Stimulated activated CD4-positive, alpha-beta T cell treated with anti-CD3 and anti-CD28 coated beads, Interleukin-4, amount 100 ng/mL, for 24 hours (primary cell): ENCODE results near the gene DVL3.
"Not testable (repeated sequence)": the region's sequence is repeated elsewhere in the genome, so short reads cannot be mapped to it uniquely, and the experiment has no call there.

ENCODE experiments used
- DNase-seq: peaks from one replicate; pipeline ENCODE4 v3.0.0-alpha.2; 2020

Gene DVL3

DNA sequence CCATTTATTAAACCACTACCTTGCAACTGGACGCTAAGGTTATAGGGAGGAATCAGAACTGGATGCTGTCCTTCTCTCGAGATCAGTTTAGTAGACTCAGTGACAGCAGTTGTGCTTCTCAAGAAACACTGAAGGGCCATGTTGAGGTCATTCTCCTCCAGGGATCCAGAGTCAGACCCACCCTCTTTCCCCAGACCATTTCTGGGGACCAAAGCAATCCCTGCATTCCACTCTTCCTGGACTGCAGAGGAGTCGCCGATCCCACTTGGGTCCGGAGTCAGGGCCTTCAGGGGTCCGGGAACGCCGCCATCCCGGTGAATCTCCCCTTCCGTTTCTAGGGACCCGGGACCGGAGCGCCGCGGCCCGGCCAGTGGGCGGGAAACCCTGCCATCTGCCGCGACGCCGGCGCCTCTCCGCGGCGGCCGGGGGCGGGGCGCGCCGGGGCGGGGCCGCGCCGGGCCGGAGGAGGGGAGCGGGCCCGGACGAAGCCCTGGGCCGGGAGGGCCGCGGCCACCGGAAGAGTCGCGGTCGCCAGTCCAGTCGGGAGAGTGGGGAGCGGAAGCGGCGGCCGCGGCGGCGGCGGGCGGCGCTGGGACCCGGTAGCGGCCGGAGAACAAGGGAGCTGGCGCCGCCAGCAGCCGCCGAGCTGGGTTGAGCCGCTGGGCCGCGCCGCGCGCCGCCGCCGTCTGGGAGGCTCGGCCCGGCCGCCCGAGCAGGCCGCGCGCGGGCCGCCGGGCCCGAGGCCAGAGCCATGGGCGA is at the start of gene DVL3:
DVL3 (plus strand) TSS at position 493 of the 759 bp plus-strand sequence; CDS start at position 752, 259 bp downstream.
- DNase-seq = peak; percentile 31

GRCh38 chr3:184110316-184110725 is 44.9 kb upstream of the DVL3 start:
- no peak for DNase-seq

DNA sequence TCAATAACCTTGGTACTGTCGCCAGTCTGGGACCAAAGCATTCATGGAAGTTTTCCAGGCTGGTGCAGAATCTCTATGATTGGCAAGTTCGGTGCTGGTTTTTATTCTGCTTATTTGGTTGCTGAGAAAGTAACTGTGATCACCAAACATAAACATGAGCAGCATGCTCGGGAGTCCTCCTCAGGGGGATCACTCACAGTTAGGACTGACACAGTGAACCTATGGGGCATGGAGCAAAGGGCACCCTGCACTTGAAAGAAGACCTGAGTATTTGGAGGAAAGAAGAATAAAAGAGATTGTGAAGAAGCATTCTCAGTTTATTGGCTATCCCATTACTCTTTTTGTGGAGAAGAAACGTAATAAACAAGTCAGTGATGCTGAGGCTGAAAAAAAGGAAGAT is 39.2 kb upstream of the DVL3 start:
- DNase-seq = no peak

- no peak for DNase-seq
These were observed 37.5 kb upstream of the DVL3 start for GRCh38 chr3:184117636-184118035.

GRCh38 chr3:184121031-184121430 is 34.1 kb upstream of the DVL3 start:
- DNase-seq = not testable (repeated sequence)

DNA sequence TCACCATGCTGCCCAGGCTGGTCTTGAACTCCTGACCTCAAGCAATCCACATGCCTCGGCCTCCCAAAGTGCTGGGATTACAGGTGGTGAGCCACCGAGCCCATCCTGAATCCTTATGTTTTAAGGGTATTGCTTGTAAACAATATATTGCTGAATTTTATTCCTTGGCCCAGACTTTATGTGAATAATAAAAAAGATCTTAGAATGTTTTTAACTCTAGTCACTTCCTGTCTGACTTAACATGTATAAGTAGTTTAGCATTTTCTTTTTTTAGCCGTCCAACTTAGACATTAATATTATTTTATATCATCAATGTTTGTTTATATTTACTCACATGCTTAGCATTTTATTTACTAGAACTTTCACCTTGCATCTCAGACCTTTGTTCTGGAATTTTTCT is 29.2 kb upstream of the DVL3 start:
- no peak for DNase-seq

GRCh38 chr3:184129012-184129411 is 26.2 kb upstream of the DVL3 start:
- DNase-seq = no peak

GRCh38 chr3:184132945-184133344 is 22.2 kb upstream of the DVL3 start:
- no peak for DNase-seq

- DNase-seq = peak; percentile 70
These were observed 21.1 kb upstream of the DVL3 start for GRCh38 chr3:184133840-184134745.

DNA sequence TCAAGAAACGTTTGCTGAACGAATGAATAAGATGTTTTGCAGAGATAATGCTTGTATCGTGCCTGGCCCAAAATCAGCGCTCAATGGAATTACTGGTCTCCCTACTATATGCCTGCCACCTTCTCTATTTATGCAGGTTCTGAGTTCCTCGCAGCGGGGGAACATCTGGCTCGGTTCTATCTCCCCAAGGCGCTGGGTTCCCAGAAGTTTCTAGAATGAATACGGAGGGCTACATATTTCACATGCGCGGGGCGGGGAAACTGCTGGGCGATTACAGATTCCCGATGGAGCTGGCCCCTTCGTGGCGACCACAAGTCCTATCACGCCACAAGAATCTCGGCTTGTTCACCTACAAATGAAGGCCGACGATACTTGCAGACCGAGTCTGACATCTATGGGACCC is 20.4 kb upstream of the DVL3 start:
- no peak for DNase-seq

DNA sequence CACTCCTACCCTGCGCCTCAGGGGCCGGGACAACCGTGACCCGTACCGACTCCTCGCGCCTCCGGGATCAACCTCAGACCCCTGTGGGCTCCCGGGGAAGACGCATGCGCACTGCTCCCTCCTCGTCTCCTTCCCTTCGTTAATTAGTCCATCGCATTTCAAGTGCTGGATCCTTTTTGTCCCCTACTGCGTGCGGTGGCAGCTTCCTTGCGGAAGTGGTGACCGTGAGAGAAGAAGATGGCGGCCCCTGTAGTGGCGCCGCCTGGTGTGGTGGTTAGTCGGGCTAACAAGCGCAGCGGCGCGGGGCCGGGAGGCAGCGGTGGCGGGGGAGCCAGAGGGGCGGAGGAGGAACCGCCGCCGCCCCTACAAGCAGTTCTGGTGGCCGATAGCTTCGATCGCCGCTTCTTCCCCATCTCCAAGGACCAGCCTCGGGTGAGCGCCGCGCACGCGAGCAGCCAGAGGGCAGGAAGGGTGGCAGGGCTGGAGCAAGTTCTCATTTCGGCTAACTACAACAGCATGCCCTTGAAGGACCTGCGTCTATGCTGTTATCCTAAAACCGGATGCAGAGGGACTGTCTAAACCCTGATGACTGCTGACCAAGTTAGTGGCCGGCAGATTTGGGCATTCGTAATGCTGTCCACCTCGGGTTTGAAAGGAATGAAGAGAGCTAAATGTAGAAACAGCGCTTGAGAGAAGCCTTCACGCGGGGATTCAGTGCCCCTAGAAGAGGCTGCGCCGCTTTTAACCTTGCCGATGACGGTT is 19.8 kb upstream of the DVL3 start, which contains the start of gene EIF2B5:
EIF2B5 (plus strand) TSS at position 210 of the 762 bp plus-strand sequence; CDS start at position 238, 28 bp downstream.
- peak; percentile 91 for DNase-seq

DNA sequence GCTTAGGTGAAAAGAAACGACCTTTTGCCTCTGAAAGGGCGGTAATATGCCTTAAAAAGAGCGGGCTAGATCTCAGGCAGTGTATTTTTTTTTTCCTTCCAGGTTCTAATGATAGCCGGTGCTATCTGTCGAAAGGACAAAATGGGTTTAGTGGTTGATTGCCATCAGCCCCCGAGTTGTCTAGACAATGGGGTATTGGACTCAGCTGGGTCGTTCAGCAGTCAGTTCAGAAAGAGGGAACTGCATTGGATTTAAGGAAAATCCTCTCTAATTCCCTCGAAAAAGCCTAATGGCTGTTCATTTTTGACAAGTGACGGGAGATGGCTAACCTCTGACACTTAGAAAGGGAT is 19.3 kb upstream of the DVL3 start:
- no peak for DNase-seq

- no peak for DNase-seq
These were observed 14.7 kb upstream of the DVL3 start for GRCh38 chr3:184140436-184140835.

GRCh38 chr3:184142199-184142598 is 13.0 kb upstream of the DVL3 start:
- DNase-seq = no peak

- no peak for DNase-seq
These were observed 11.8 kb upstream of the DVL3 start for GRCh38 chr3:184143327-184143726.

GRCh38 chr3:184144505-184144904 is 10.7 kb upstream of the DVL3 start:
- no peak for DNase-seq

DNA sequence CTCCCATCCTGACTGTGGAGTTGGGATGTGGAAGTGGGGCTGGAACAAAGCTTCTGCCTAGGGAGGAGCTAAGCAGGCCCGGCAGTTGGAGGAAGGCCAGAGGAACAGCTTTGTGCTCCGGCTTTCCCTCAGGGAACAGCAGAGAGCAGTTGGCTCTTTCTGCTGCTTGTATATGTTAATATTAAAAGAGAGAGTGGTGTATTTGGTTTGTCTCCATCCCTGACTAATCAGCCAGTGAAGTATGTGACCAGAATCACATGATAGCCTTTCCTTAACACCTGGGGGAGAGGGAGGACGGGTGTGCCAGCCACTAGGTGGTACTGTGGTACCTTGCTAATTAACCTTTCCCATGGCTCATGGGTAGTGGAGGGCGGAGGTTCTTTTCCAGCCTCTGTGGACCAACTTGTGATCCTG is 10.1 kb upstream of the DVL3 start:
- peak; percentile 26 for DNase-seq

- DNase-seq = no peak
These were observed 9.4 kb upstream of the DVL3 start for GRCh38 chr3:184145751-184146270.

DNA sequence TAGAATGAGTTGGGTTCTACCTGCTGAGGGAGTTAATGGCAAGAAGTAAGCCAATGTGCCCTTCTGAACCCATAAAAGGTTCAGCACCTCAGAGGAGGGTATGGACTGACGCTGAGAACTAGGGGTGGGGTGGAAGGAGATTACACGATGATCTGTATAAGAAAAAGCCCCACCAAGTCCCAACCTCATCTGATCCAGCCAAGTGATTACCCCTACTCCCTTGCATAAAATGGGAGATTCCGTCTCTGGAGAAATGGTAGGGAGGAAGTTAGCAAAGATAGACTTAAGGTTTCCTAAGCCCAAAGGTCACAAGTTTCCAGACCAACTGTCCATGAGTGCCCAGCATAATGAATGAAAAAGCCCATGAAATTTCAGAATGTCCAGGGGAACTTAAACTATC is 7.1 kb upstream of the DVL3 start:
- DNase-seq = no peak

- no peak for DNase-seq
These were observed 6.1 kb upstream of the DVL3 start for GRCh38 chr3:184149123-184149522.

- DNase-seq = not testable (repeated sequence)
These were observed 5.4 kb upstream of the DVL3 start for GRCh38 chr3:184149770-184150169.

DNA sequence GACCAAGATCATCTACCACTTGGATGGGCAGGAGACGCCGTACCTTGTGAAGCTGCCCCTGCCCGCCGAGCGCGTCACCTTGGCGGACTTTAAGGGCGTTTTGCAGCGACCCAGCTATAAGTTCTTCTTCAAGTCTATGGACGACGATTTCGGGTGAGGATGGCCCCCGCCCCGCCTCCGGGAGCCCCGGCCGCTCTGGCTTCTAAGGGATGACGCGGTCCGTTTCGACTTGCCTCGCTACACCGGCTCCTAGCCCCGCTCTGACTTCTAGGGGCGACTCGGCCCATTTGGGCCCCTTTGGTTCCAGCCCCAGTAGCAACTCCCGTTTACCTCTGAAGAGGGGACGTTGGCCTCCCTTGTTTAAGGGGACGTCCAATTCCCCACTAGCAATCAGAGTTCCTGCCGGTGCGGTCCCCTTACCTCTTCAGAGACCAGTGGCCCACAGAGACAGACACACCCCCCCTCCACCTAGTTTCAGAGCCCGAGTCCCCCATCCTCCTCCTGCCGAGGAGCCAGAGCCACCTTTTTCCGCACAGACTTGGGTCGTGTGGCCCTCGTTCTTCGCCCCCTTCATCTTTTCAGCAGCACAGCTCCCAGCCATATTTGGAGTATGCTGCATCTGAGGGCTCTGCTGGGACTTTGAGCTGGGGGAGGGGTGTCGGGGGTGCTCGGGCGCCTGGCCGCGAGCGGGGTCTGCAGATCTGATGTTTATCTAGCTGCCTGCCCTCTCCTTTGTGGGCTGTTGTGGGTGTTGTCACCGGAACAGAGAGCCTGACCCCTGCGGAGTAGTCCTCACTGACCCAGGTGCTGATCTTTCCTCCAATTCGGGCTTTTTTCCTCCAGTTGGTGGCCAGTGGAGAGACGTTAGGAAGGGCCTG is 706 bp downstream of the DVL3 start:
- DNase-seq = peak; percentile 59
